Astrocyte of the spinal cord (primary cell): Measurements from ENCODE around the gene AKR1B15.
"Not testable (repeated sequence)": the region's sequence is repeated elsewhere in the genome, so short reads cannot be mapped to it uniquely, and the experiment has no call there.

Source experiments
- DNase-seq: peaks from one replicate; pipeline ENCODE4 v3.0.0; 2011; ENCODE audit warnings: low read depth, low spot score
- H3K4me3 ChIP-seq: 2 replicates; pipeline ENCODE4 v1.5.1; 2011; ENCODE audit warnings: low read depth, mild to moderate bottlenecking, low read length, moderate library complexity
- CTCF ChIP-seq: IDR thresholded peaks from 2 replicates; pipeline ENCODE4 v1.5.1; 2012; ENCODE audit warnings: low read depth, mild to moderate bottlenecking, low read length, inconsistent platforms
- in situ Hi-C: cut with HindIII; loops from 2 replicates; pipeline ENCODE4 v1.10.0; 2017; ENCODE audit warnings: low sequenced_read_pairs

The AKR1B15 gene

DNA sequence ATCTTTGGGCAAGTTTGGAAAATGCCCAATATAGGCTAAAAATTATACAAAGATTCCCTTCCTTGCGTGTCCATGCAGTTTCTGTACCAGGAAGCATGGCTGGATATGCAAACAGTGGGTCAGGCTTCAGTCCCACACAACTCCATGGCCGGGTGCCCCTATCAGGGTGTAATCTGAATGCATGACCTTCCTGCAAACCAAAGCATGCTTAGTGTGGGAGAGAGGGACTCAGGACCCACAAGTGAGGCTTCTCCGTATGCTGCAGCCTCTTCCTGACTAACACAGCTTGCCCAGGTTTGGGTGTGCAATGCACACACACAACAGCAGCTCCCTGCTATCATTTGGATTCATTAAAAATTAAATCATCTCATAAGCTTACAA, 13.0 kb upstream of the AKR1B15 start:
- TF ChIP-seq CTCF: no peak
- H3K4me3 ChIP-seq: no peak overlapping the region
- no peak for DNase-seq
- in situ Hi-C loops: no loop called here

- in situ Hi-C loops, DNase-seq, H3K4me3 ChIP-seq: not testable (repeated sequence)
These were observed 12.4 kb upstream of the AKR1B15 start for GRCh38 chr7:134536558-134536957.

DNA sequence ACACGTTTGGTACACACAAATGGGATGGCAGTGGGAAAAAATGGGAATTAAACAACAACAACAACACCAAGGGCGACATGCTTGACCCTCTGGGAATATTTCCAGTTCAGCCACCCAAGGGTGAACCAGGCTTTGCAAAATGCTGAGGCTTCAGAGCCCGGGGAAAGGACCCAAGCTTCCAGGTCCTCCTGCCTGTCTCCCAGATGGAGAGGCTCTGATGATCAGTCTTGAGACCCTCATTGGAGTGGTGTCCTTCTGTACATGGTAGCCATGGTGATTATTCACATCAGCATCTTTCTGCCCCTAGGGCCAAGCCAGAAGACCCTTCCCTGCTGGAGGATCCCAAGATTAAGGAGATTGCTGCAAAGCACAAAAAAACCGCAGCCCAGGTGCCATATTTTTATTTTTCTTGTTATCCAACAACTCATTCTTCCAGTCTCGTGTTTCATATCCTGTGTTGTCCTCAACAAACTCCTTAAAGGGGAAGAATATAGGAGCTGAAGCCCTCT, 11.6 kb upstream of the AKR1B15 start:
- H3K4me3 ChIP-seq, in situ Hi-C loops, DNase-seq: not testable (repeated sequence)

DNA sequence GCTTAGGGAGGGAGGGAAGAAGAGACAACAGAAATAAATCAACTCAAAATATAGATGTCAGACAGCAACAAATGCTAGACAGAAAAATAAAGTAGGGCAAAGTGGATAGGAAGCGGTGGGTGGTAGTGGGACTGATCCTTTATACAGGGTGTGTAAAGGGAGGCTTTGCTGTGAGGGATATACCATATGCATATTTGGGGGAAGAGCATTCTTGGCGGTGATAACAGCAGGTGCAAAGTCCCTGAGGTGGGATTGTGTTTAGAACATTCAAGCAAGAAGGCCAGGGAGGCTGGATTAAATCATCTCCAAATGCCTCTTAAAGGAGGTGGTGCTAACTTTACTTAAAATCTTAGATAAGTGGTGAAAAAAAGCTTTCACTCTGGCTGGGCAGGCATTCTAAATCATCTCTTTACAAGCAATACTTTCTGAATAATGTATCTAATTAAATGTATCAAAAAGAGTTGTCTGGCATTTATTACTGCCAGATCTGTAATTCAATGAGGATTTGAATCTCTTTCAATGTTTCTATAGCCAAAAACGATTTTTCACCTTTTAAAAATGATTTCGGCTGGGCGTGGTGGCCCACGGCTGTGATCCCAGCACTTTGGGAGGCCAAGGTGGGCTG, 9.4 kb upstream of the AKR1B15 start:
- in situ Hi-C loops: no loop called here
- no peak overlapping the region for H3K4me3 ChIP-seq
- no peak for DNase-seq
- no peak for TF ChIP-seq CTCF

DNA sequence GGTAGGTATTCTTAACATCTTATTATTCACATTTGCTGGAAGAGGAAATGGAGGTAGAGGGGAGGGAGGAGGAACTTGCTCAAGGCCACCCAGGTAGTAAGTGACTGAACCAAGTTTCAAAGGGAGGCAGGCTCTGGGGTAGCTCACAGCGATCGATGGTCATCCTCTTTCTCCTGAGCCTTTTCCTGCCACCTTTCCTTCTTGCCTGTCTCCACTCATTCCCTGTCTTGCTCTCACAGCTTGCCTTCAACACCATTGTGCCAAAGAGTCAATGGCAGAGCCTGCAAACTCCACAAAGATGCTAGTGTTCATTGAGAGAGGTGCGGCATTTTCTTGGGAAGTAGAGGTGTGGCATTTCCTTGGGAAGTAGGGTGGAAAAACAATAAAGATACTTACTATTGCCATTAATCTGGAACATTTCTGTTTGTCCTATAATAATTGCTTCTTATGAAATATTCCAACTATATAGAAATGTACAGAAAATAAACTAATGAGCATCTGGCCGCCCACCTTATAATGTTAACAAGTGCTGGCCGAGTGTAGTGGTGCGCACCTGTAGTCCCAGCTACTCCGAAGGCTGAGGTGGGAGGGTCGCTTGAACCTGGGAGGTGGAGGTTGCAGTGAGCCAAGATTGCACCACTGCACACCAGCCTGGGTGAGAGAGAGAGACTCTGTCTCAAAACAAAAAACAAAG, 7.3 kb upstream of the AKR1B15 start:
- in situ Hi-C loops, H3K4me3 ChIP-seq, DNase-seq: not testable (repeated sequence)

GRCh38 chr7:134542195-134542771, 6.6 kb upstream of the AKR1B15 start:
- H3K4me3 ChIP-seq: no peak overlapping the region
- TF ChIP-seq CTCF: no peak
- no peak for DNase-seq
- in situ Hi-C loops: no loop called here

DNA sequence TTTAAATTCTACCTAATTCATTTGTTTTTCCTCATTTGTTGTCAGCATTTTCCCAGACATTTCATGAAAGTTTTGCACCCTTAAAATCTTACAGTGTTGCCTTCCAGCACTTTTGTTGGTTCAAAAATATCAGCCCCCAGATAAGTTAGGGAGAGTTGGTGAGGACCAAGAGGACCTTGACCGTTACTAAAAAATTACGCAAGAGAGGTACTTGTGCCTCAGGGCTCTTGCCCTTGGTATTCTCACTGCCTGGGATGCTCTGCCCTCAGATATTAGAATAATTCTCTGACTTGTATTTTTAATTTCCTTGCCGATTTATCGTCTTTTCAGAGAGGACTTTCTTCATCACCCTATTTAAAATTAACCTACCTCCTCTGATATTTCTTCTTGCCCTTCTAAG, 3.5 kb upstream of the AKR1B15 start:
- DNase-seq: no peak
- no peak for TF ChIP-seq CTCF
- H3K4me3 ChIP-seq: no peak overlapping the region
- in situ Hi-C loops: no loop called here

DNA sequence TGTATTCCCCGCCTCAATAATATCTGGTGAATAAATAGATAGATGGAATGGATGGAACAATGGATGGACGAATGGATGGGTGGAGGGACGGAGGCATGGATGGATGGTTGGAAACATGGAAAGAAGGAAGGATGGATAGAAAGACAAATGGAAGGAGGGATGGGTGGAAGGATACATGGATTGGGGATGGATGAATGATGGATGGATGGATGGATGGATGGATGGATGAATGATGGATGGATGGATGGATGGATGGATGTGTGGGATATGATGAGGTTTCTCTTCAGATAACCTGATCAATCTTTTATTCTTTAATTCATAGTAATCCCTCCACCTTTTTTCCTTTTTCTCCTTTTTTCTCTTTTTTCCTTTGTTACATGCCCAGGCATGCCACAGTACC, 3.0 kb upstream of the AKR1B15 start:
- in situ Hi-C loops: no loop called here
- H3K4me3 ChIP-seq: no peak overlapping the region

More for the DNA sequence above, 3.0 kb upstream of the AKR1B15 start:
- no peak for TF ChIP-seq CTCF
- DNase-seq: no peak
